ENCODE results near the gene MCAT.

The MCAT gene

DNA sequence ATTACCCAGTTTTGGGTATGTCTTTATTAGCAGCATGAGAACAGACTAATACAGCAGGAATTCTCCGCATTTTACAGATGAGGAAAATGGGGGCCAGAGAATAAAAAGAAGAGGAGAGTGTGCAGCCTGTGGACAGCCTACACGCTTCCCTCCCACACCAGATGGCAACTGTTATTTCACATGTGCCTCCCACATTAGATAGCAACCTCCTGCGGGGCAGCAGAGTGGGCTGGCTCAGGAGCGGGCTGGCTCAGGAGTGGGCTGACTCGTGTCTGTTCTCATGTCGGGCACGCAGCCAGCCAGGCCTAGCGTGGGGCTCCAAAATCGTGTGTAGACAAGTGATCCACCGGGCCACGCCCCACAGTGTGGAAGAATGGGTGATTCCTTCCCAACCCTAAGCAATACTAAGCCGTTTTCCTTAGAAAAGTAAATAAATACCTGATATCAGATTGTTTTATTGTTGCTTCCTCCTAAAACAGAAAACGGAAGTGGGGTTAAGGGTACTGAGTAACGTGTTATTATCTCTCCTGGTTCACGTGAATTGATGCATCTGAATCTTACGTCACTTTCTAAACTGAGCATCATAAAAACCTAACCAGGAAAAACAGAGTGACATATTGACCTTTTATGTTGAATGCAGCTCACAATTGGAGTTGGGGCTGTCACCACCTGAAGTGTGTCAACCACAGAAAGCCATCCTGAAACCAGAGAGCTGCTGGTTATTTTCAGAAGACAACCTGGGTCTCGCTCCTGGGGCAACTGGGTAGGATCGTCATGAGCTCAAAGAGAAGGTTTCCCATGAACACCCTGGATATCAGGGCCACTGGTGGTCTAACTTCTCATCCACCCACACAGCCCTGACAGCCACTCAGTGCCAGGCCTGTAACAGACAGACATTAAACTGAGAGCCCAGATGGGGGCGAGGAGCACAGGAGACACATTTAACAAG is 57.3 kb downstream of the MCAT start:
- TF ChIP-seq, protein P1, sequence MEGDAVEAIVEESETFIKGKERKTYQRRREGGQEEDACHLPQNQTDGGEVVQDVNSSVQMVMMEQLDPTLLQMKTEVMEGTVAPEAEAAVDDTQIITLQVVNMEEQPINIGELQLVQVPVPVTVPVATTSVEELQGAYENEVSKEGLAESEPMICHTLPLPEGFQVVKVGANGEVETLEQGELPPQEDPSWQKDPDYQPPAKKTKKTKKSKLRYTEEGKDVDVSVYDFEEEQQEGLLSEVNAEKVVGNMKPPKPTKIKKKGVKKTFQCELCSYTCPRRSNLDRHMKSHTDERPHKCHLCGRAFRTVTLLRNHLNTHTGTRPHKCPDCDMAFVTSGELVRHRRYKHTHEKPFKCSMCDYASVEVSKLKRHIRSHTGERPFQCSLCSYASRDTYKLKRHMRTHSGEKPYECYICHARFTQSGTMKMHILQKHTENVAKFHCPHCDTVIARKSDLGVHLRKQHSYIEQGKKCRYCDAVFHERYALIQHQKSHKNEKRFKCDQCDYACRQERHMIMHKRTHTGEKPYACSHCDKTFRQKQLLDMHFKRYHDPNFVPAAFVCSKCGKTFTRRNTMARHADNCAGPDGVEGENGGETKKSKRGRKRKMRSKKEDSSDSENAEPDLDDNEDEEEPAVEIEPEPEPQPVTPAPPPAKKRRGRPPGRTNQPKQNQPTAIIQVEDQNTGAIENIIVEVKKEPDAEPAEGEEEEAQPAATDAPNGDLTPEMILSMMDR (IDR thresholded peaks at IDR 0.05; ENCODE audit: insufficient read depth, low read length, missing control alignments): no peak
- CTCF ChIA-PET: interaction anchor here (0.6 kb wide), 1 partner anchor 357 kb away, joined by 3 read pairs; no protein-coding TSS in a partner anchor
- no peak overlapping the region for H3K4me3 ChIP-seq (ENCODE audit: low read depth, low read length)
- POLR2A ChIA-PET: no interaction called here
- DNase-seq (ENCODE audit: low read depth, low spot score): no peak

Measured in AG04449 (cell line).